ENCODE data around the gene DHRS4. TPM values are rescaled to one million over a fixed set of nuclear protein-coding genes. Genes with fewer than 3 reads are reported as not detected.
"Not testable (repeated sequence)": the region's sequence is repeated elsewhere in the genome, so short reads cannot be mapped to it uniquely, and the experiment has no call there.

DHRS4 gene
- total and polyA plus RNA-seq, 2 of the 13 experiments (the other 11 are each of a cell fraction or from before 2014, with no cell fraction given): 23.9 to 45.1 TPM

DNA sequence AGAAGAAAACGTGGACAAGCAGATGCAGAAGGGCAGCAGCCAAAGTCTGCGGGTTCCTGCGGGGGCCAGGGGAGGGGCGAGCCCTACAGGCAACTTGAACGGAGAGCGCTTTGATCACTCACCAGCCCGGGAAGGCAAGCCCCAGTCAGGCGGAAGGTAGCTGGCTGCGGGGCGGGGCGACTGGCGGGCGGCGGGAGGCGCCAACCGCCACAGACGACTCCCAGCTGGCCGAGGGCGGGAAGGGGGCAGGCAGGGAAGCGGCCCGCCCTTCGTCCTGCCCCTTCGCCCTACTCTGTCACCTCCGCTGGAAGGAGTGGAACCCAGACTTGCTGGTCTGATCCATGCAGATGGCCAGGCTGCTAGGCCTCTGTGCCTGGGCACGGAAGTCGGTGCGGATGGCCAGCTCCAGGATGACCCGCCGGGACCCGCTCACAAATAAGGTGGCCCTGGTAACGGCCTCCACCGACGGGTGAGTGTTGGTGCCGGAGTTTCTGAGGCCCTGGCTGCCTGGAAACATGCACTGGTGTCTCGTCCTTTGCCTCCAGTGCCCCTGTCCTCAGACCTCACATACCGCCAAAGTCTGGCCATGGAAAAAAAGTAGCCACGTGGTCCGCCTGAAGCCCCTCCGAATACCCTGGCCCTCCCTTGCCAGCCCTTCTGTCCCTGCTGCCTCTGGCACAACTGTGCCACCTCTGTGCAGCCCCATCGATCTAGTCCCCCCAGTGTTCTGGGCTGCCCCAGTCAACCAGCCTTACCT is 35.2 kb downstream of the DHRS4 start, which contains the start of gene DHRS4L2 (continued):
- TF ChIP-seq, protein P1, sequence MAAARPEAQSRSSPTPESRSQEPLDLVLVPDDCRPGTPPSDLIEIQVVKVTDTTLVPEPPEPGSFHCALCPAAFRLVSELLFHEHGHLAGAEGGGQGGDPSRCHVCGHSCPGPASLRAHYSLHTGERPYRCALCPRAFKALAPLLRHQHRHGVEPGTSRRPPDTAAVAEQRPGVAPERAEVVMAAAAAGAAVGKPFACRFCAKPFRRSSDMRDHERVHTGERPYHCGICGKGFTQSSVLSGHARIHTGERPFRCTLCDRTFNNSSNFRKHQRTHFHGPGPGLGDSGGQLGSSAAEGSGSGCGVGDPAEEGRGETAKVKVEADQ (CRISPR knock-in tag; IDR thresholded peaks at IDR 0.05; ENCODE audit: borderline replicate concordance): peak; percentile 97
- TF ChIP-seq MIER3 (CRISPR knock-in tag; IDR thresholded peaks at IDR 0.05; ENCODE audit: borderline replicate concordance) (peak; percentile 69; the same call in 1 of the 2 replicates), MZF1 (CRISPR knock-in tag; IDR thresholded peaks at IDR 0.05; ENCODE audit: borderline replicate concordance) (0 out of 2 replicates have a peak, but pooled peaks have one; percentile 31), ZNF788 (CRISPR knock-in tag; IDR thresholded peaks at IDR 0.05; ENCODE audit: borderline replicate concordance) (peak; percentile 98), ZFX (CRISPR knock-in tag; IDR thresholded peaks at IDR 0.05; ENCODE audit: low read depth) (peak; percentile 99), RFXAP (CRISPR knock-in tag; IDR thresholded peaks at IDR 0.05; ENCODE audit: borderline replicate concordance) (peak; percentile 77; the same call in 1 of the 2 replicates), ZBTB1 (CRISPR knock-in tag; IDR thresholded peaks at IDR 0.05; ENCODE audit: borderline replicate concordance) (0 out of 2 replicates have a peak, but pooled peaks have one; percentile 7), NFE2L1 (CRISPR knock-in tag; IDR thresholded peaks at IDR 0.05; ENCODE audit: borderline replicate concordance) (peak; percentile 88; the same call in 1 of the 2 replicates), ESRRA (CRISPR knock-in tag; IDR thresholded peaks at IDR 0.05; ENCODE audit: low read depth) (peak; percentile 76; the same call in 1 of the 2 replicates), ZMYM4 (CRISPR knock-in tag; IDR thresholded peaks at IDR 0.05) (peak; percentile 93), ZNF33B (CRISPR knock-in tag; IDR thresholded peaks at IDR 0.05) (peak; percentile 52; the same call in 1 of the 2 replicates), TAF1 (CRISPR knock-in tag; IDR thresholded peaks at IDR 0.05) (peak; percentile 85), THYN1 (CRISPR knock-in tag; IDR thresholded peaks at IDR 0.05; ENCODE audit: borderline replicate concordance, low read depth) (0 out of 2 replicates have a peak, but pooled peaks have one; percentile 75)
- TF ChIP-seq, protein P2, sequence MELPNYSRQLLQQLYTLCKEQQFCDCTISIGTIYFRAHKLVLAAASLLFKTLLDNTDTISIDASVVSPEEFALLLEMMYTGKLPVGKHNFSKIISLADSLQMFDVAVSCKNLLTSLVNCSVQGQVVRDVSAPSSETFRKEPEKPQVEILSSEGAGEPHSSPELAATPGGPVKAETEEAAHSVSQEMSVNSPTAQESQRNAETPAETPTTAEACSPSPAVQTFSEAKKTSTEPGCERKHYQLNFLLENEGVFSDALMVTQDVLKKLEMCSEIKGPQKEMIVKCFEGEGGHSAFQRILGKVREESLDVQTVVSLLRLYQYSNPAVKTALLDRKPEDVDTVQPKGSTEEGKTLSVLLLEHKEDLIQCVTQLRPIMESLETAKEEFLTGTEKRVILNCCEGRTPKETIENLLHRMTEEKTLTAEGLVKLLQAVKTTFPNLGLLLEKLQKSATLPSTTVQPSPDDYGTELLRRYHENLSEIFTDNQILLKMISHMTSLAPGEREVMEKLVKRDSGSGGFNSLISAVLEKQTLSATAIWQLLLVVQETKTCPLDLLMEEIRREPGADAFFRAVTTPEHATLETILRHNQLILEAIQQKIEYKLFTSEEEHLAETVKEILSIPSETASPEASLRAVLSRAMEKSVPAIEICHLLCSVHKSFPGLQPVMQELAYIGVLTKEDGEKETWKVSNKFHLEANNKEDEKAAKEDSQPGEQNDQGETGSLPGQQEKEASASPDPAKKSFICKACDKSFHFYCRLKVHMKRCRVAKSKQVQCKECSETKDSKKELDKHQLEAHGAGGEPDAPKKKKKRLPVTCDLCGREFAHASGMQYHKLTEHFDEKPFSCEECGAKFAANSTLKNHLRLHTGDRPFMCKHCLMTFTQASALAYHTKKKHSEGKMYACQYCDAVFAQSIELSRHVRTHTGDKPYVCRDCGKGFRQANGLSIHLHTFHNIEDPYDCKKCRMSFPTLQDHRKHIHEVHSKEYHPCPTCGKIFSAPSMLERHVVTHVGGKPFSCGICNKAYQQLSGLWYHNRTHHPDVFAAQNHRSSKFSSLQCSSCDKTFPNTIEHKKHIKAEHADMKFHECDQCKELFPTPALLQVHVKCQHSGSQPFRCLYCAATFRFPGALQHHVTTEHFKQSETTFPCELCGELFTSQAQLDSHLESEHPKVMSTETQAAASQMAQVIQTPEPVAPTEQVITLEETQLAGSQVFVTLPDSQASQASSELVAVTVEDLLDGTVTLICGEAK (IDR thresholded peaks at IDR 0.05): not testable (repeated sequence)
- TF ChIP-seq, protein P2 (CRISPR knock-in tag; IDR thresholded peaks at IDR 0.05): peak; percentile 56
